Pulmonary artery endothelial cell (primary cell): ENCODE results near the gene NLRC5. TPM values are rescaled to one million over a fixed set of nuclear protein-coding genes. Genes with fewer than 3 reads are reported as not detected.
"Not testable (repeated sequence)": the region's sequence is repeated elsewhere in the genome, so short reads cannot be mapped to it uniquely, and the experiment has no call there.

Experiments used
- DNase-seq: peaks from one replicate; pipeline ENCODE4 v3.0.0-alpha.2; 2011; ENCODE audit warnings: low read depth, low spot score
- total RNA-seq: library from RNA; depleted of rRNA; stranded (reverse); fragments of >200 nt; gene quantifications from 2 replicates; pipeline ENCODE4 v1.2.3, GENCODE V29; 2014

NLRC5 gene
- total RNA-seq, 1 donor from 2014 or later = 10.2 TPM

DNA sequence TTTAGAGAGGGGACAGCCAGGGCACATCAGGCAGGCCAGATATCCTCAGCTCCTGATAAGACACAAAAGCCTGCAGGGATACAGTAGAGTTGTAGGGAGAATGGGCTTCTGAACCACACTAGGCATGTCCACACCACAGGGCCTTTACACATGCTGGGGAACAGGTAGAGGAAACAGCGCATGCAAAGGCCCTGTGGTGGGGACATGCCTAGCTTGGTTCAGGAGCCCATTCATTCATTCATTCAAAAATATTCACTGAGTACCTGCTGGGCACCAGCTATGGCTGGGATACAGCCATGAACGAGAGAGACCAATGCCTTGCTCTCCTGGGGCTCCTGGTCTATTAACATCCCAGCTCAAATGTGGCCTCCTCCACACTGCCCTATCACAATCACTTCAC is 107.4 kb downstream of the NLRC5 start:
- DNase-seq = no peak

DNA sequence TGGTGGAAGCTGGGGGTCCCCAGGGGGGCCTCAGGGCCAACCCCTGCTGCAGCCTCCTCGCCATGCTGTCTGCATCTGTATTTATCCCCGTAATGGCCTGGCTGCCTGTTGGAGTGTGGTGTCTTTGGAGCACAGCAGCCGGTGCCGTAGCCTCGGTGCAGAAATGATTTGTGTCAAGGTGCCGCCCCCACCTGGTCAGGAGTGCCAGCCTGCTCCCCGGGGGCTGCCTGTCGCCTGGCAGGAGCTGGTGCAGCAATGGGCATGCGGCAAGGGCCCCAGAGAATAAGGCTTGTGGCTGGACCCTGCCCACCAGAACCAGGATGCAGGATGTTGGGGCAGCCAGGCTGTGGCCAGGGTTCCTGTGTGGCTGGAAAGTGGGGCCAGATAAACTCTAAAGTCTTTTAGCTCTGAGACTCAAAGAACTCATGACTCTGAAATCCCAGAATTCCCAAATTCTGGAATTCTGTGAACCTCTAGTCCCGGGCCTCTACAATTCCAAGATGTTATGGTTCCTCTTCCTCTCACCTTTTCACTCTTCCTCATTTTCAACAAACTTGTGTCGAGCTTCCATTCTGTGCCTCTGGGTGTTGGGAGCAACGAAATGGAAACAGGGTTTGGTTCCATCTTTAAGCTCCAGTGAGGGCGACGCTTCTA is 109.0 kb downstream of the NLRC5 start:
- DNase-seq = no peak

DNA sequence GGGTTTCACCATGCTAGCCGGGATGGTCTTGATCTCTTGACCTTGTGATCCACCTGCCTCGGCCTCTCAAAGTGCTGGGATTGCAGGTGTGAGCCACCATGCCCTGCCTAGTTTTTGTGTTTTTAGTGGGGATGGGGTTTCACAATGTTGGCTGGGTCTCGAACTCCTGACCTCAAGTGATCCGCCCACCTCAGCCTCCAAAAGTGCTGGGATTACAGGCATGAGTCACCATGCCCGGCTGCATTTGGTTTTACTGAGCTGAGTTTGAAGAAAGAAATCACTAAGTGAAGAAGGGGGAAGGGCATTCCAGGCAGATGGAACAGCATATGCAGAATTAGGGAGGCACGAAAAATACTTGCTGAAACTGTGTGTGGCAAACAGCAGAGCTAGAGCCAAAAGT is 110.6 kb downstream of the NLRC5 start:
- not testable (repeated sequence) for DNase-seq

DNA sequence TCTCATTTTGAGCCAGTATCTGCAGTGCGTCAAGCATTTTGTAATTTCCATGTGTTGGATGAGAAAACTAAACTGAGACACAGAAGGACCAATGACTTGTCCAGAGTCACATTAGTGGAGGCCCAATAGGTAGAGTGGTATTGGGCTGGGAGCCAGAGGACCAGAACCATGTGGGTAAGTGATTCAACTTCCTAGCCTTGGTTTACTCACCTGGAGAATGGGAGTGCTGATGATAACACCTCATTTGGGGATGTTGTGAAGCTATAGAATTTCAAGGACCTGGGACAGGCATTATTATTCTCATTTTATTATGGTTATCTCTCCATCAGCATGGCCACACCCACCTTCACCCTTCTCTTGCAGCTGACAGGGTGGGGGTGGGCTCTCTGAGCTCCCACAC is 111.1 kb downstream of the NLRC5 start:
- DNase-seq = no peak

DNA sequence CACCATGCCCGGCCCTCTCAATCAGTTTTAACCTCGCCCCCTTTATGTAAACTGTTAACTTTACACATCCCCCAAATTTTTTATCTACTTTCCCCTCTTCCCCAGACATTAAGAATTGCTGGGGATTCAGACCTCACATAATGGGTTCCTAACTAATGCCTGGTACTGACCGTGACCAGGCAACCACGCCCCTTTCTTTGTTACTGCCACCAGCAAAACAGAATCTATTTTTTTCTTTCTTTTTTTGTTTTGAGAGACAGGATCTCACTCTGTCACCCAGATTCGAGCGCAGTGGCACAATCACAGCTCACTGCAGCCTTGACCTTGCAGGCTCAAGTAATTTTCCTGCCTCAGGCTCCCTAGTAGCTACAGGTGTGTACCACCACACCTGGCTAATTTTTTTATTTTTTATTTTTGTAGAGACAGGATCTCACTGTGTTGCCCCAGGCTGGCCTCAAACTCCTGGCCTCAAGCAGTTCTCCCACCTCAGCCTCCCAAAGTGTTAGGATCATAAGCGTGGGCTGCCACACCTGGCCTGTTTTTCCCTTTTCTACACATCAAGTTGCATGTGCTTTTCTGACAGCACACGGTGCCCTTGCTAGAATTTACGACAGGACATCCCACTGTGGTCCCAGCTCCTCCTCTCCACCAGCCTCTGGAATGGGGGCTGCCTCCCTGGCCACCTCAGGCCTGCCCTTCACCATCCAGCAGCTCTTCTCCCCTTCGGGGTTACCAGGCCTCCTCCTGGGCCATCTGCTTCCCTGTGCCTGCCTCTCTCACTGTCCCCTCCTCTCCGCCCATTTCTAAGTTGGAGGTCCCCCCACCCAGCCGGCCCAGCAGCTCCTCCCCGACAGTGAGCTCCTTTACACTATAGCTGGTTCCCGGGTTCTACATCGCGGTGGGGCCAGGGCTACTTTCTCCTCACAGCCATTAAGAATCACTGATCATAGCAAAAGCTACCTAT is 113.8 kb downstream of the NLRC5 start:
- no peak for DNase-seq

DNA sequence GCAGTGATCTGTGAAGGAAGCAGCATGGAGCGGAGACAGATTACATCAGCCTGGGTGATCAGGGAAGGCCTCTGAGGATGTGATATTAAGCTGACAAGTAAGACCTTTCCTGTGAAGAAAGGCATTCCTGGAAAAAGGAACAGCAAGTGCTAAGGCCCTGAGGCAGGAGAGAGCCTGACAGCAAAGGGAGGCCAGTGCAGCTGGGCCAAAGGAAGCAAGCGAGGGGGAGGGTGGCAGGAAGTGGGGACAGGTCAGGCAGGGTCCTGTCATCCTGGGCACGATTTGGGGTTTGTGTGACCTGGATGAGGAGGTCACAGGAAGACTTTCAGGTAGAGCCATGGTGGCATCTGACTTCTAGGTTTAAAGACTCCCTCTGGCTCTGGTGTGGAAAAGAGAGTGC is 115.3 kb downstream of the NLRC5 start:
- no peak for DNase-seq

DNA sequence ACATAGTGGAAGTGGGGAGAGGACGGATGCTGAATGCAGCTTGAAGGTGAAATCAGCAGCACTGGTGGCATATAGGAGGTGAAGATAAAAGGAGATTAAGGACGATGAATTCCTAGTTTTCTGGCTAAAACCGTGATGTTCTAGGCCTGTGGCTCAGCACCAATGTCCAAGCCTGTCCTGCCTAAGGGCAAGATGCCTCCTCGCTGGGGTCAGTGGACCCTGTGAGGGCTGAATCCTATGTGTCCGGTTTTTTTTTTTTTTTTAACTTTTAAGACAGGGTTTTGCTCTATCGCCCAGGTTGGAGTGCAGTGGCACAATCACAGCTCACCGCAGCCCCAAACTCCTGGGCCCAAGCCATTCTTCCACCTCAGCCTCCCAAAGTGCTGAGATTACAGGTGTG is 115.8 kb downstream of the NLRC5 start:
- no peak for DNase-seq

DNA sequence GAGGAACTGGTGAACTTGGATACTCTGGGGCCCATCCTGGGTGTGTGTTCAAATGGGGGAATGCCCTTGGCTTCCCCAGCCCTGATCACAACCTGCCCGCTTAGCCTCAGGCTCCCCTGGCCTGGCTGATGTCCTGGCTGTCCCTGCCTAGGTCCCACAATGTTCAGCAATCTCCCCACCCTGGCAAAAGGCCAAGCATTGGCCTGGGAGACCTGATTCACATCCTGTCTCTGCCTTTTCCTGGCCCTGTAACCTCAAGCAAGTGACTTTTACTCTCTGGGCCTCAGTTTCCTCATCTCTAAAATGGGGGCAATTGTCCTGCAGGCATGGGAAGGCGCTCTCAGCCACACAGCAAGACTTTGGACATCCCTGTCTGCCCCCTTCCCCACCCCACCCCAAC is 117.4 kb downstream of the NLRC5 start:
- DNase-seq = no peak

DNA sequence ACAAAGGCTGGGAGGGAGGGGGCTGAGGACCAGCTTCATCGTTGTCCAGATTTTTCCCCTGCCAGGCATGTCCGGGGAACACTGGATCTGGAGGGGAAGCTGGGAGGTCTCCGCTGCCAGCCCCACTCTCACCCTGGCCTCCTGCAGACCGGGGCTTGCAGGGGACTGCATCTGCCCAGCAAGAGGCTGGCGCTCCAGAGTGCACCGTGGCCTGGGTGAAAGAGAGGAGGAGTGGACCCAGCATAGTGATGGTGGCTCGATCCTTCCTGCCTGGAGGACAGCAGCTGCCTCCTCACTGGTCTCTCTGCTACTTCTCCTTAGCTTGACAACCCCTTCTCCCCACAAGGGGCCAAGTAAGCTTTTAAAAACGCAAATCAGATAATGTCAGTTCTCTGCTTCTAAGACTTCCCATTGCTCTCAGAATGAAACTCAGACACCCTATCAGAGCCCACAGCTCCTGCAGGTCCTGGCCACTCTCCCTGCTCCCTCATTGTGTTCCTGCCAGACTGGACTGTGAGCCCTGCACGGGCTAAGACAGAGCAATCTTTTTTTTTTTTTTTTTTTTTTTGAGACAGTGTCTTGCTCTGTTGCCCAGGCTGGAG is 118.1 kb downstream of the NLRC5 start:
- DNase-seq = no peak

DNA sequence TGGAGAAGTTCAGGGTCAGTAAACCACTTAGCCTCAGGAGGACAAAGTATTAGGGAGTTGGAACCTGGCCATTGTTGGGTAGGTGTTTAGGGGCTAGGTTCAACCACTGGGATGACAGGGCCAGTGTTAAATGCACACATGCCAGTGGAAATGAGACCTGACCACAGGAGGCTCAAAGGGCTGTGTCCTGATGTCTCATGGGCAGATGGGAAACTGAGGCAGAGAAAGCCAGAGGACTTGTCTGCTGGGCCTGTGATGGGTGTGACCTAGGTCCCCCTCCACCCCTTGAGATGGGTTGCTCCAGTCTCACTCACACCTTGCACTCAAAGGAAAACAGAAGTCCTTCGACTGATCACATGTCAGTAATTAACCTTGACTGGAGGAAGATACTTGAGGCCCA is 119.1 kb downstream of the NLRC5 start:
- no peak for DNase-seq

DNA sequence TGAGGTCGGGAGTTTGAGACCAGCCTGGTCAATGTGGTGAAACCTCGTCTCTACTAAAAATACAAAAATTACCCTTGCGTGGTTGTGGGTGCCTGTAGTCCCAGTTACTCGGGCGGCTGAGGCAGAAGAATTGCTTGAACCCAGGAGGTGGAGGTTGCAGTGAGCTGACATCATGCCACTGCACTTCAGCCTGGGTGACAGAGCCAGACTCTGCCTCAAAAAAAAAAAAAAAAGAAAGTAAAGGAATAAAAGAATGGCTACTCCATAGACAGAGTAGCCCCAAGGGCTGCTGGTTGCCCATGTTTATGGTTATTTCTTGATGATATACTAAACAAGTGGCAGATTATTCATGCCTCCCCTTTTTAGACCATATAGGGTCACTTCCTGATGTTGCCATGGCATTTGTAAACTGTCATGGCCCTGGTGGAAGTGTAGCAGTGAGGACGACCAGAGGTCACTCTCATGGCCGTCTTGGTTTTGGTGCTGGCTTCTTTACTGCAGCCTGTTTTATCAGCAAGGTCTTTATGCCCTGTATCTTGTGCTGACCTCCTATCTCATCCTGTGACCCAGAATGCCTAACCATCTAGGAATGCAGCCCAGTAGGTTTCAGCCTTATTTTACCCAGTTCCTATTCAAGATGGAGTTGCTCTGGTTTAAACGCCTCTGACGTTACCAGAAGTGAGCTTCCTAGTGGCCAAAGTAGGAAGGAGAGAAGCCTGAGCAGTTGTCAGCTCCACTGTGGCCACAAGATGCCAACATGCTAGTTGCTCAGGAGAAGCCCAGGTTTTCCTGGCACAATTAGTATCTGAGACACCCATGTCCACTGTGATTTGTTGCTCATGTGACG is 120.1 kb downstream of the NLRC5 start:
- not testable (repeated sequence) for DNase-seq

DNA sequence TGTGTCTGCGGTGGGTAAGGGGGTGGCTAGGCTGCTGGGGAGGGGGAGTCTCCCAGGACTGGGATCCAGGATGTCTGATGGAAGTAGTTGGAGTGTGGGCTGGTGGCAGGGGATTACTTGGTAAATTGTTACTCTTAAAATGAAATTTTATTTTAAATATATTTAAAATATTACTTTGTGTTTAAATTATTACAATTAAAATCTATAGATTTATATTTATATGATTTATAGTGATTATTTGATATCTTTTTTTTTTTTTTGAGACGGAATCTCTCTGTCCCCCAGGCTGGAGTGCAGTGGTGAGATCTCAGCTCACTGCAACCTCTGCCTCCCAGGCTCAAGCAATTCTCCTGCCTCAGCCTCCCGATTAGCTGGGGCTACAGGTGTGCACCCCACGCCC is 121.6 kb downstream of the NLRC5 start:
- DNase-seq = no peak

DNA sequence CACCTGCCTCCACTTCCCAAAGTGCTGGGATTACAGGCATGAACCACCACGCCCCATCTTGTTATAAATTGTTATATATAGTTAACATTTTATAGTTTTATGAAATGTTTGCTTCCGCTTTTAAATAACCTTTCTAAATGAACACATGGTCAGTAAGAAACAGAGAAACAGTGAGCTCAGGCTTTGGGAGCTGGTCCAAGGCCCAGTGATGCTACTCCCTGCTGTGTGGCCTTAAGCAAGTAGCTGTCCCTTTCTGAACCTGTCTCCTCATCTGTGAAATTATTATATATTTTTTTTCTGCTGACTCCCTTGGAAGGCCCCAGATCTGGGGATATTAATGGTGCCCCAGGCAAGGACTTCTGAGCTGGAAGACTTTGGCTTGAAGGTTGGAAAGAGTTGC is 122.1 kb downstream of the NLRC5 start:
- no peak for DNase-seq

DNA sequence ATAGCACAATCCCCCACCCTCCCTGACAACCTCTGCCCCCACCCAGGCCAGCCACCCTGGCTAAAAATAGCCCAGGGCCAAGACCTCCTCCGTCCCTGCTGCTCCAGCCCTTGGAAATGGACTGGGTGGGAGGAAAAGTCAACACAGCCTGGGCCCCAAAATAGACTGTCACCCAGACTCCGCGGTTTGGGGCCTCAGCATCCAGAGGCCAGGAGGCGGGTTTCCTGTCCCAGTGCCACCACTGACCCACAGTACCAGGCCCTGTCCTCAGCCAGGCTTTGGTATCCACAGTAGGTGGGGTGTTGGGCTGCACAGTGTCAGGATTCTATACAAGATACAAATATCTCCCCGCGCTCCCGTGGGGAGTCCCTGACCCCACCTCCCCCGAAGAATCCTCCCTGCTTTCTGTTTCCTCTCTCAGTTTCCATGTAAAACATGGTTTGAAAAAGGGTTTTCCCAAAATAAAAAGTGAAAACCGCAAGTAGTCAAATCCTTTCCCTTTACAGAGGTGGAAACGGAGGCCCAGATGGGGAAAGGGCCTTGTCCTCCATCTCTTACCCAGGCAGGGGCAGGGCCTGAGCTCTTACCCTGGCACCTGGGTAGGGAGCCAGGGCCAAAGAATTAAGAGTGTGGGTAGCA is 123.2 kb downstream of the NLRC5 start:
- DNase-seq = no peak

DNA sequence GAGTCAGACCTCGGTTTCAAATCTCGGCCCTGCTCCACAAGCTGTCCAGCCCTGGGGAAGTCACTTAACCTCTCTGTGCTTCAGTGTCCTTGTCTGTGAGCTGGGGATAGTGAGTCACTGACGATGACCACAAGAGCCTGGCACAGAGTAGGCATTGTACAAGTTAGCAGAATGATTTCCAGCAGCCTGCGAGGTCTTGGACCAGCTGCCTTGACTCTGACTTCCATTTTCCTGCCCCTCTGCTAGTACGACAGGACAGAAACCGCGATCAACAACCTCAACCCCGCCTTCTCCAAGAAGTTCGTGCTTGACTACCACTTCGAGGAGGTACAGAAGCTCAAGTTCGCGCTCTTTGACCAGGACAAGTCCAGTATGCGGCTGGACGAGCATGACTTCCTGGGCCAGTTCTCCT is 123.7 kb downstream of the NLRC5 start:
- DNase-seq = no peak

DNA sequence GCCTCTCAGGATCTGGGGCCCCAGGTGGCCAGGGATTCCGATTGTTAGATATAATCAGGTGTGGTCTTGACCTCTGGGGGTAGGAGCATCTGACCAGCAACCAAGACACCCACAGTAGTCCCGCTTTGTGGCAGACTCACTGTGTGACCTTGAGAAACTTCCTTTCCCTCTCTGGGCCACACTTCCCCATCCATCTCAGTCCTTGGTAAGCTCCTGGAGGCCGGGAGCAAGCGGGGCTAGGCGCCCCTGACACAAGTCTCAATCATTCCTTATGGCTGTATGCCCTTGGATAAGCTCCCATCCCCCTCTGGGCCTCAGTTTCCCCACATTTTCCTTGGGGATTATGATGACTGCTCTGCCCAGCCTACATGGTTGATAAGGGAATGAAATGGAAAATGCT is 124.3 kb downstream of the NLRC5 start:
- DNase-seq = no peak

DNA sequence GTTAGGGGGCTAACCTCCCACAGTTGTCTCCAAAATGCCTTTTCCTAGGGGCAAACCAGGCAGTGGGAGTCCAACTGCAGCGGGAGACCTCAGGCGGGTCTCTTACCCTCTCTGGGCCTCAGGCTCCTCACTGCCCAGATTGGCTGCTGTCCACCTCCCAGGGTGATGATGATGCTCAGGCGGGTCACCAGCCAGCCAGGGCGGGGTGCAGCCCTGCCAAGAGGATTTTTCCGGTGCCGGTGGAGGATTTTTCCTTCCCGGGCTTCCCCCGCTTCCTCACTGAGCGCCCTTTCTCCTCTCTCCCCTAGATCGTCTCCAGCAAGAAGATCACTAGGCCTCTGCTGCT is 125.8 kb downstream of the NLRC5 start:
- no peak for DNase-seq

DNA sequence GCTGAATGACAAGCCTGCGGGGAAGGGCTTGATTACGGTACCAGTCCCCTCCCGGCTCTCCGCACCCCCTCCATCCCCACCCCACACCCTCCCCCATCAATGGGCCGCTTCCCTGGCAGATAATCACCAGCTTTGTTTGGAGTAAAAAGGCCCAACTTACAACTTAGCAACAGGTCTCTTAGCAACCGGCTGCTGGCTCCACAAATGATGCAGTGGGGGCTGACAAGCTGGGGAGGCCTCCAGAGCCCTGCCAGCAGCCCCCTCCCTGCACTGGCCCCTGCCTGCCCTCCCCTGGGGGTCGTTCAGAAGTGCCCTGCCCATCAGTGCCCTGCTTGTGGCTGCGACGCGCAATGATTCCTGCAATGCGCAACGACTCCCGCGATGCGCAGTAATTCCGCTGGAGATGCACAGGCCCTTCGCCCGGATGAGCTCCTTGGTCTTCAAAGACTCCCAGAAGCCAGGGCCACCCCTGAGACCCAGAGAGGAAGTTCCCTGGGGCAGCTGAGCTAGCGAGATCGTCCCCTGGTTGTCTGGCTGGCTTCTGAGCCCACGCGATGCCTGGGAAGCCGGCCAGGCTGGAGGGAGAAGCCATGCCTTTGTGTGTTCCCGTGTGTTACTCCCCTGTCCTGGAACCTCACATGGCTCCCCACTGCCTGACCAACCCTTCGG is 126.3 kb downstream of the NLRC5 start:
- no peak for DNase-seq

DNA sequence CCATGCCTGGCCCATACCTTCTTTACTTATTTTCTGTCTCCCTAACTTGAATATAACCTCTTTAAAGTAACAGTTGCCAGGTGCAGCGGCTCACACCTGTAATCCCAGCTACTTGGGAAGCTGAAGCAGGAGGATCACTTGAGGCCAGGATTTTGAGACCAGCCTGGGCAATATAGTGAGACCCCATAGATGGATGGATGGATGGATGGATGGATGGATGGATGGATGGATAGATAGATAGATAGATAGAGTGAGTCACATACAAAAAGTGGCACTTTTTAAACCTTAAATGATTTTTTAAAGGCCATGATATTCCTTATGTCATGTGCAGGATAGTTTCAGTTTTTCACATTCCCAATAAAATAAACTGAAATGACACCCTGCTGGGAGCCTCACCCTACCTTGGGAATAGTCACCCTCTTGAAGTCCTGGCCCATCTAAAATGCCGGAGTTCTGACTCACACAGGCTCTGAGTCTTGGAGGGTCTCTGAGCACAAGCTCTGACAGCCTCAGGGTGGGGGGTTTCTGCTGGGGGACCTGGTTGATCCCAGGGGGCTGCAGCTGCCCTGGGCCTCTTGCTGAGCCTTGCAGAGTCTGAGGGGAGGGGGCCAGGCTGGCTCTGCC is 129.2 kb downstream of the NLRC5 start:
- DNase-seq = no peak
